ENCODE results near the gene EYA2.

Gene EYA2

DNA sequence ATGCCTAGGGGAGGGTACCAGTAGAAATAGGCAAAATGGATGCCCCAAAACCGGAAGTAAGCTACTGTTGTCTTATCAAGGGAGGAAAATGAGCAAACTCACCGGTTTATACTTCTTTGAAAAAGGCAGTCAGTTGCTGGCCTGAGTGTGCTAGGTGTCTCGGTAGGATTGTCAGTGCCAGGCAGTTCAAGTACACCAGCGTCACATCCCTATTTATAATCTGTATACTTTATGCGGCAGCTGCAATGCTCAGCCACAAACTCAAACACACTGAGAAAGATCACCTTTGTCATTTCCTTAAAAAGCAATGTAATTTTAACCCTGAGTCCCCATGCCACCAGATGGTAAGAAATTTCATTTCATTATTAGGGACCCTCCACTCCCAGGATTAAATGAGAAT lies 196.2 kb downstream of the EYA2 start:
- peaks cover 9% of the 10 kb centered on the region for H3K27me3 ChIP-seq (ENCODE audit: control insufficient read depth, insufficient read depth, low read length)
- H3K4me1 ChIP-seq (ENCODE audit: control insufficient read depth, insufficient read depth, low read length), result no peaks in the 10 kb centered on the region
- no peaks in the 10 kb centered on the region for H3K36me3 ChIP-seq (ENCODE audit: insufficient read depth, low read length)
- H3K9me3 ChIP-seq (replicated peaks; ENCODE audit: low read length), result peaks cover 4% of the 10 kb centered on the region
- no peak overlapping the region for H3K4me3 ChIP-seq (ENCODE audit: low read length)
- H3K9ac ChIP-seq (ENCODE audit: low read depth, low read length), result no peak overlapping the region
- no peak overlapping the region for H3K4me2 ChIP-seq (ENCODE audit: low read length)

DNA sequence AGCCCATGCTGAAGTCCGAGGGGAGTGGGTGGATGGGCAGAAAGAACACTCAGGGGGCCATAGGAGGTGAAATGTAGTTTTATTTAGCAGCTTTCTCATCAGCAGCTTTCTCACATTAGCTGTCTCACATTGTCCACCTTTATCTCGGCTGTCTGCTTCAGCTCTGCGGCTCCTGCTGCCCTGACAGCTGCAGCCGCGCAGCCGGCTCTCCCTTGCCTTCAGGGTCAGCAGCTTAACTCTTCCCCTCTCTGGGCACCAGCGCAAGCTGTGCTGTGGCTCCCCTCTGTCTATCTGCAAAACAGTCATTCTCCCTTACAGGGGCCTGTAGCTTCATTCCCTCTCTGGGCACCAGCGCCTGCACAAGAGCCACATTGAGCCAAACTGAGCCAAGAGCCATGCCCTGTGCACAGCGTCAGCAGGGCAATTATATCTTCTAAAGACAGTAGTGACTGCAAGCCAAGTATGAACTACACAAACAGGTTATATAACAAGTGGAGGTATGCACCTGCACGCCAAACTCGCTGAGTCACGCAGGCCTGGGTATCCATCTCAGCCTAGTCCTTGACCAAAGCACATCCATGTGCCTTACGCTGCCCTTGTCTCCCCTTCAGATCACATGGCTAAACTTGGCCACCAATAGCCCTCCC lies 198.8 kb downstream of the EYA2 start:
- H3K27me3 ChIP-seq (ENCODE audit: control insufficient read depth, insufficient read depth, low read length), result peaks cover 12% of the 10 kb centered on the region
- no peaks in the 10 kb centered on the region for H3K36me3 ChIP-seq (ENCODE audit: insufficient read depth, low read length)
- no peaks in the 10 kb centered on the region for H3K4me1 ChIP-seq (ENCODE audit: control insufficient read depth, insufficient read depth, low read length)
- H3K4me3 ChIP-seq (ENCODE audit: low read length), result no peak overlapping the region
- no peak overlapping the region for H3K9ac ChIP-seq (ENCODE audit: low read depth, low read length)
- no peak overlapping the region for H3K4me2 ChIP-seq (ENCODE audit: low read length)
- peaks cover 4% of the 10 kb centered on the region for H3K9me3 ChIP-seq (replicated peaks; ENCODE audit: low read length)

DNA sequence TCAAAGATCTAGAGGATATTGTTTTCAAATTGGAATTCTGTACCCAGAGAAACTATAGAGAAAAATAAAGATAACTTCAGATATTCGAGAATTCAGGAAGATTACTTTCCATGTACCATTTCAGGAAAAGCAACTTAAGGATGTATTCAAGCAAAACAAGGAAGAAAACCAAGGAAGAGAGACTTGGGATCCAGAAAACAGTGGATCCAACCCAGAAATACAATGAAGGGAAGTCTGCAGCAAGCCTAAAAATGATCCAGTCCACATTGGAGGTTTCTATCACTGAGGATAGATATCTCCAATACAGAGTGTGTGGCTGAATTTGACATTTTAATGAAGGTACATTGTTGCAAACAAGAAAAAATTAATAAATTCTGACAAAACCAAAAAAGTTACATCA lies 201.0 kb downstream of the EYA2 start:
- H3K9ac ChIP-seq (ENCODE audit: low read depth, low read length), result no peak overlapping the region
- H3K27me3 ChIP-seq (ENCODE audit: control insufficient read depth, insufficient read depth, low read length), result peaks cover 12% of the 10 kb centered on the region
- H3K4me1 ChIP-seq (ENCODE audit: control insufficient read depth, insufficient read depth, low read length), result no peaks in the 10 kb centered on the region
- no peak overlapping the region for H3K4me2 ChIP-seq (ENCODE audit: low read length)
- no peaks in the 10 kb centered on the region for H3K36me3 ChIP-seq (ENCODE audit: insufficient read depth, low read length)
- H3K4me3 ChIP-seq (ENCODE audit: low read length), result no peak overlapping the region
- peaks cover 4% of the 10 kb centered on the region for H3K9me3 ChIP-seq (replicated peaks; ENCODE audit: low read length)

DNA sequence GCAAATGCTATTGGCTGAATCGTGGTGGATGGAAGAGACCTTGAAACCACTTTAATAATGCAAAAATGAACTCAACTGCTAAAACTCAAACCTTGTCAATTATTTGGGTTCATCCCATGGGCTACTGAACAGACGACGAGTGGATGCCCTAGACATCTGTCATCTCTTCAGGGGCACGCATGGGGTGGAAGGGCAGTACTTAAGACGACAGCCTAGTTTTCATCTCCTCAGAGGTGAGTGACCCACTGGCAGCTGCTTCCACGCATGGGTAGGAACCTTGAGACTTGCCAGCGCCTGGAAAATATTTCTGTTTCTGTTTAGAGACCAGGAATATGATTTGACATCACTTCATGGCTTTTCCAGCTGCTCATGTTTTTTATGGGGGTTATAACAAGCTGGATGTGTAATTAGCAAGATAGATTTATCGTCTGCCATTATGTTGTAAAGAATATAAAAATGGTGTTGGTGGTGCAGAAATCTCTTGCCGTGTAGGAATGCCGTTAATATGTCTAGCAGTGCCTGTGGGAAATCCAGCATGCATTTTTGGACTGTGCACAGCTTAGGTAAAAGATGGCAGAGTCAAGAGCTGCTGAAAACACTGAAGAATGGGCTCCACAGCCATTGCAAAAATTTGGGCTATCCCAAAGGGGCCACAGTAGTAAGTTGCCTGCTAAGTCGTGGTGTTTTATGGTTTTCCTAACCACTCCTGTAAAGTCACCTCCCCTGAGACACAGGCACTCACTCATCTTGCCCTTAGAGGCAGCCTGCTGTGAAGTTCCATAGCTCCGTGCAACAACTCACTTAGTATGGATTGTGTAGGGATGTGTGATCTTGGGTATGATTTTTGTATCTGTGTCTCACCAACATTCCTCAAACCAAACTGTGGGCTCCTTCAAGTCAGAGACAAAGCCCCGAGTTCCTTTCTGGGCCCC lies 203.3 kb downstream of the EYA2 start:
- no peak overlapping the region for H3K9ac ChIP-seq (ENCODE audit: low read depth, low read length)
- no peak overlapping the region for H3K4me2 ChIP-seq (ENCODE audit: low read length)
- H3K4me3 ChIP-seq (ENCODE audit: low read length), result no peak overlapping the region
- peaks cover 8% of the 10 kb centered on the region for H3K27me3 ChIP-seq (ENCODE audit: control insufficient read depth, insufficient read depth, low read length)
- H3K4me1 ChIP-seq (ENCODE audit: control insufficient read depth, insufficient read depth, low read length), result no peaks in the 10 kb centered on the region
- H3K36me3 ChIP-seq (ENCODE audit: insufficient read depth, low read length), result no peaks in the 10 kb centered on the region
- H3K9me3 ChIP-seq (replicated peaks; ENCODE audit: low read length), result peaks cover 4% of the 10 kb centered on the region

DNA sequence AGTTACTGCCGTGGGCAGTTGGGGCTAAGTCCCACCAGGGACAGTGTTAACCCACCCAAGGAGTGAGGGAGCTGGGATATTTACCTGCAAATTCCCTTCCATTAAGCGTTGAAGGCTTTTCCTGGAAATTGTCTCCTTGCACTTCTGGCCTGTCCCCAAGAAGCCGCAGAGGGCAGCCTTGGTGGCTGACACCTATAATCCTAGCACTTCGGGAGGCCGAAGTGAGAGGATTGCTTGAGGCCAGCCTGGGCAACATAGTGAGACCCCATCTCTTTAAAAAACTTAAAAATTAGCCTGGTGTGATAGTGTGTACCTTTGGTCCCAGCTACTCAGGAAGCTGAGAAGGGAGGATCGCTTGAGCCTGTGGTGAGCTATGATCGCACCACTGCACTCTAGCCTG lies 204.4 kb downstream of the EYA2 start:
- Histone ChIP-seq H3K9me3 (replicated peaks; ENCODE audit: low read length) (peaks cover 4% of the 10 kb centered on the region), H3K27me3 (ENCODE audit: control insufficient read depth, insufficient read depth, low read length) (peaks cover 3% of the 10 kb centered on the region), H3K4me1 (ENCODE audit: control insufficient read depth, insufficient read depth, low read length) (no peaks in the 10 kb centered on the region), H3K4me2 (ENCODE audit: low read length) (no peak overlapping the region), H3K4me3 (ENCODE audit: low read length) (no peak overlapping the region), H3K9ac (ENCODE audit: low read depth, low read length) (no peak overlapping the region), H3K36me3 (ENCODE audit: insufficient read depth, low read length) (no peaks in the 10 kb centered on the region)

DNA sequence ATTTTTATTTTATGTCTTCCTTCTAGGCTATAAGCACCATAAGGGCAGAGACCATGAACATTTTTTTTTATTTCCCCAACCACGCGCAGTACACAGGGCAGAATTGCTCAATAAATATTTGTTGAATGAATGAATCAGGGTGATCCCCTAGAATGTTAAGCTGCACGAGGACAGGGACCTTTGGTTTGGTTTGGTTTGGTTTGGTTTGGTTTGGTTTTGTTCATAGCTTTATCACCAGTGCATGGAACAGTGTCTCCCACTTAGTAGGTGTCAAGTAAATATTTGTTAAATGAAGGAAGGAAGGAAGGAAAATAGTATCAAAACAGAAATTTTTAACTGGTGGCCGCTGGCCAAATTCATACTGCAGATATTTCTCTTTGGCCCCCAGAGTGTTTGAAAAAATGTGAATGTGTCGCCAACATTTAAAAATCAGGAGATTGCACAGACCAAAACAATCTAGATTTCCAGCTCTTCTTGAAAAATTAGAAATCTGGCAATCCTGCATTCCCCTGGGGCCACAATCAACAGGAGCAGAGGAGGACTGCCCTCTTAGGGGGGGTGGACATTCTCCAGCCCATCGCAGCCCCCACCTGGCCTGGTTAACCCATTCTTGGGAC lies 205.3 kb downstream of the EYA2 start:
- Histone ChIP-seq H3K4me2 (ENCODE audit: low read length) (no peak overlapping the region), H3K27me3 (ENCODE audit: control insufficient read depth, insufficient read depth, low read length) (peaks cover 3% of the 10 kb centered on the region), H3K9ac (ENCODE audit: low read depth, low read length) (no peak overlapping the region), H3K36me3 (ENCODE audit: insufficient read depth, low read length) (no peaks in the 10 kb centered on the region), H3K4me1 (ENCODE audit: control insufficient read depth, insufficient read depth, low read length) (no peaks in the 10 kb centered on the region), H3K9me3 (replicated peaks; ENCODE audit: low read length) (peaks cover 4% of the 10 kb centered on the region), H3K4me3 (ENCODE audit: low read length) (no peak overlapping the region)

DNA sequence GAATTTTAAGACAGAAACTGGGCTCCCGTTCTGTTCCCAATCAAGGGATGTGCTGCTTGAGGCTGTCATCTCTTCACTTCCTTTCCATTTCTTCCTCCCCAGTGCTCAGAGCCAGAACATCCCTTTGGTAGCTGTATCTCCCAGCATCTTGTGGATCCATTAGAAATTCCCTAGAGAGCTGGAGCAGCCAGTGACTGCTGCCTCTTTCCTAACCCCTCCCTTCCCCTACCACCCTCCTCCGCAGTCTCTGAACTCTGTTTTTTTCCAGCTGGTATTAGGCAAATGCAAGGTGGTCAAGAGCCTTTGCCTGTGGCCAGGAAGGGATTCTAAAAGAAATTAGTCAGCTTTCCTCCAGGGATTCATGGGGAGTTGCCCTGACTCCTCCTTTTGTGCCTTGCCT lies 208.0 kb downstream of the EYA2 start:
- H3K27me3 ChIP-seq (ENCODE audit: control insufficient read depth, insufficient read depth, low read length), result peaks cover 3% of the 10 kb centered on the region
- H3K4me2 ChIP-seq (ENCODE audit: low read length), result no peak overlapping the region
- H3K36me3 ChIP-seq (ENCODE audit: insufficient read depth, low read length), result no peaks in the 10 kb centered on the region

DNA sequence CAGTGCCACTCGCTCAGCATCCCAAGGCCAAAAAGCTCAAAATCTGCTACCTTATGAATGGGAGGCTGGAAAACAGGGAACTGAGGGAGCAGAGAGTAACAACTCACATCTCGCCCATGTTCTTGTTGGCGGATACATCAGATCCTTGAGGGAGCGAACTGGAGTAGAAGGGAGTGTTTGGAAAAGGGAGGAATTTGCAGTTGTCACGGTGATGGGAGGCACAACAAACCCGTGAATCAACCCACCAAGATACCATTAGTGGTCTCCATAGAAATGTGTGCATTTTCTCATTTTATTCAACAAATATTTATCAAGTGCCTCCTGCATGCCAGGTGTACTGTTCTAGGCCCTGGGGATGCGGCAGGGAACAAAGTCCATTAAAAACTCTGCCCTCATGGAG lies 212.1 kb downstream of the EYA2 start:
- Histone ChIP-seq H3K36me3 (ENCODE audit: insufficient read depth, low read length) (no peaks in the 10 kb centered on the region), H3K4me3 (ENCODE audit: low read length) (no peak overlapping the region), H3K4me1 (ENCODE audit: control insufficient read depth, insufficient read depth, low read length) (no peaks in the 10 kb centered on the region), H3K9ac (ENCODE audit: low read depth, low read length) (no peak overlapping the region), H3K9me3 (replicated peaks; ENCODE audit: low read length) (peaks cover 12% of the 10 kb centered on the region), H3K4me2 (ENCODE audit: low read length) (no peak overlapping the region), H3K27me3 (ENCODE audit: control insufficient read depth, insufficient read depth, low read length) (no peaks in the 10 kb centered on the region)

More for the DNA sequence above, 208.0 kb downstream of the EYA2 start:
- H3K9ac ChIP-seq (ENCODE audit: low read depth, low read length), result no peak overlapping the region
- H3K9me3 ChIP-seq (replicated peaks; ENCODE audit: low read length), result no peaks in the 10 kb centered on the region
- no peak overlapping the region for H3K4me3 ChIP-seq (ENCODE audit: low read length)
- H3K4me1 ChIP-seq (ENCODE audit: control insufficient read depth, insufficient read depth, low read length), result no peaks in the 10 kb centered on the region

DNA sequence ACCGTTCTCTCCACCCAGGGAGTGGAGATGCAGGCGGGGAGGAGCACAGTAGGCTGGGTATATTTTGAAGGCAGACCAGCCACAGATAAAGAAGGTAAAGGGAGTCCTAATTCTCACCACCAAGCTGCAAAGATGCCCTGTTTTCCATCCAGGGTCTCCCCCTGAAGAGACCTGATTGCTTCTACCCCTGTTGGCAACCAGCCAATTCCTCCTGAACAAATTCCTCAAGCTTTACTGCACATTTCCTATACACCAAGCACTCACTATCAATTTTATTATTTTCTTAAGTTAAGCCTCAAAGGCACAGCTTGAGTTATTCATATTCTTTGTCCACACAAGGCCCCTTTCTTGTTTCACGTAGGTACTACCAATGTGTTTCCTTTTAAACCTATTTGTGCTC lies 214.4 kb downstream of the EYA2 start:
- no peaks in the 10 kb centered on the region for H3K36me3 ChIP-seq (ENCODE audit: insufficient read depth, low read length)
- no peak overlapping the region for H3K9ac ChIP-seq (ENCODE audit: low read depth, low read length)
- H3K4me2 ChIP-seq (ENCODE audit: low read length), result no peak overlapping the region
- no peaks in the 10 kb centered on the region for H3K27me3 ChIP-seq (ENCODE audit: control insufficient read depth, insufficient read depth, low read length)
- no peak overlapping the region for H3K4me3 ChIP-seq (ENCODE audit: low read length)
- peaks cover 10% of the 10 kb centered on the region for H3K4me1 ChIP-seq (ENCODE audit: control insufficient read depth, insufficient read depth, low read length)
- H3K9me3 ChIP-seq (replicated peaks; ENCODE audit: low read length), result peaks cover 12% of the 10 kb centered on the region

DNA sequence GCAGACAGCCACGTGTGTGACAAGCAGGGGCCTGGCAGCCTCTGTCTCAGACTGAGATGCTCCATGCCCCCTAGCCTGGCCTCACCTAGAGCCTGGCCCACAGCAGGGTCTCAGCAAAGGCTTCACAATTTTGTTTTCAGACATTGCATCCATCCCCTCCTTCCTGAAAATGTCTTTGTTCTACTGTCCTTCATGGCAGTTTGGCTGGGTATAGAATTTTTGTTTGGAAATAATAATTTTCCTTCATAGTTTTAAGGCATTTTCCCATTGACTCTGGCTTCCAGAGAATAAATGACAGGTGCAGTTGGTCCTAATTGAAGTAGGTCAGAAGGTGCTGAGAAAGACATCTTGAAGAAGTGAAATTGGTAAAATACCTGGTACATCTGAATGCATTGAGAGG lies 216.2 kb downstream of the EYA2 start:
- H3K9me3 ChIP-seq (replicated peaks; ENCODE audit: low read length), result peaks cover 12% of the 10 kb centered on the region
- peaks cover 13% of the 10 kb centered on the region for H3K4me1 ChIP-seq (ENCODE audit: control insufficient read depth, insufficient read depth, low read length)
- H3K27me3 ChIP-seq (ENCODE audit: control insufficient read depth, insufficient read depth, low read length), result no peaks in the 10 kb centered on the region
- no peak overlapping the region for H3K4me3 ChIP-seq (ENCODE audit: low read length)
- no peak overlapping the region for H3K4me2 ChIP-seq (ENCODE audit: low read length)
- H3K36me3 ChIP-seq (ENCODE audit: insufficient read depth, low read length), result no peaks in the 10 kb centered on the region
- H3K9ac ChIP-seq (ENCODE audit: low read depth, low read length), result no peak overlapping the region

DNA sequence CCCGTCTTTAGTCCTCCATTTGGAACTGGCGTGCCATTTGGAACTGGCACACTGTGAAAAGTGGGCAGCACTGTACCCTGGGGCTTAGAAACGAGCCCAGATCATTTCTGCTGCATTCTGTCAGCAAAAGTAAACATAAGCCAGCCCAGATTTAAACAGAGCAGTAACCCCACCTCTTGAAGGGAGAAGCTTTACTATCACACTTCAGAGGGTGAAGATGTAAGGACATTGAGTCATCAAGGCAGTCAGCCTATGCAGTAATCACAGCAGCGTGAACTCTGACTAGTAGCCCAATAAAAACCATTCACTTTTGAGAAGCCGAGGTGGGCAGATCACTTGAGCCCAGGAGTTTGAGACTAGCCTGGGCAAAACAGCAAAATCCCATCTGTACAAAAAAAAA lies 216.9 kb downstream of the EYA2 start:
- peaks cover 13% of the 10 kb centered on the region for H3K4me1 ChIP-seq (ENCODE audit: control insufficient read depth, insufficient read depth, low read length)
- no peak overlapping the region for H3K4me2 ChIP-seq (ENCODE audit: low read length)
- H3K27me3 ChIP-seq (ENCODE audit: control insufficient read depth, insufficient read depth, low read length), result no peaks in the 10 kb centered on the region
- no peak overlapping the region for H3K4me3 ChIP-seq (ENCODE audit: low read length)
- H3K9ac ChIP-seq (ENCODE audit: low read depth, low read length), result no peak overlapping the region
- peaks cover 12% of the 10 kb centered on the region for H3K9me3 ChIP-seq (replicated peaks; ENCODE audit: low read length)
- no peaks in the 10 kb centered on the region for H3K36me3 ChIP-seq (ENCODE audit: insufficient read depth, low read length)
